GM12873 (cell line): Measurements from ENCODE around the gene STPG2.

ENCODE experiments used
- TF ChIP-seq, protein P1 (sequence below): IDR thresholded peaks from 2 replicates; pipeline ENCODE4 v1.5.1; 2012; ENCODE audit warnings: low read depth, mild to moderate bottlenecking, moderate library complexity, low read length, control low read depth; ENCODE audit not compliant: insufficient read depth; ENCODE audit errors: missing control alignments

STPG2 gene

DNA sequence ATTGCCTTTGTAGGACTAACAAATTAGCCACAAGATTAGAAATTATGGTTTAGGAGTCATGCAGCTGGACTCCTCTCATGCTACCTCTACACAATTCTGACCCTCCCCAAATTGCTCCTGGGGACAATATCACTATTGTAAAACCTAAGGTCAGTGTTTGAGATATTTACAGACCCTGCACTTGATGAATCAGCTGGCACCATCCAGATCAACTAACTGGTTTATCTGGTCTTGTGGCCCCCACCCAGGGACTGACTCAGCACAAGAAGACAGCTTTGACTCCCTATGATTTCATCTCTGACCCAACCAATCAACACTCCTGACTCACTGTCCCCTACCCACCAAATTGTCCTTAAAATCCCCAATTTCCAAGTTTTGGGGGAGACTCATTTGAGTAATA is 192.4 kb downstream of the STPG2 start:
- TF ChIP-seq, protein P1, sequence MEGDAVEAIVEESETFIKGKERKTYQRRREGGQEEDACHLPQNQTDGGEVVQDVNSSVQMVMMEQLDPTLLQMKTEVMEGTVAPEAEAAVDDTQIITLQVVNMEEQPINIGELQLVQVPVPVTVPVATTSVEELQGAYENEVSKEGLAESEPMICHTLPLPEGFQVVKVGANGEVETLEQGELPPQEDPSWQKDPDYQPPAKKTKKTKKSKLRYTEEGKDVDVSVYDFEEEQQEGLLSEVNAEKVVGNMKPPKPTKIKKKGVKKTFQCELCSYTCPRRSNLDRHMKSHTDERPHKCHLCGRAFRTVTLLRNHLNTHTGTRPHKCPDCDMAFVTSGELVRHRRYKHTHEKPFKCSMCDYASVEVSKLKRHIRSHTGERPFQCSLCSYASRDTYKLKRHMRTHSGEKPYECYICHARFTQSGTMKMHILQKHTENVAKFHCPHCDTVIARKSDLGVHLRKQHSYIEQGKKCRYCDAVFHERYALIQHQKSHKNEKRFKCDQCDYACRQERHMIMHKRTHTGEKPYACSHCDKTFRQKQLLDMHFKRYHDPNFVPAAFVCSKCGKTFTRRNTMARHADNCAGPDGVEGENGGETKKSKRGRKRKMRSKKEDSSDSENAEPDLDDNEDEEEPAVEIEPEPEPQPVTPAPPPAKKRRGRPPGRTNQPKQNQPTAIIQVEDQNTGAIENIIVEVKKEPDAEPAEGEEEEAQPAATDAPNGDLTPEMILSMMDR = no peak

DNA sequence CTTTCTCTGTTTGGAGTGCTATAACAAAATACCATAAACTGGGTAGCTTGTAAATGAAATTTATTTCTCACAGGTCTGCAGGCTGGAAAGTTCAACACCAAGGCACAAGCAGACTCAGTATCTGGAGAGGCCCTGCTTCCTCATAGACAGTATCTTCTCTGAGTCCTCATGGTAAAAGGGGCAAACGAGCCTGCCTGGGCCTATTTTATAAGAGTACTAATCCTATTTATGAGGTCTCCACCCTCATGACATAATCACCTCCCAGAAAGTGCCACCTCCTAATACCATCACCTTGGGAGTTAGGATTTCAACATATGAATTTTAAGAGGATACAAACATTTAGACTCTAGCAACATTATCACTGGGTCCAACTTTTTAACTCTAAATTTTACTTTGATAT is 200.3 kb downstream of the STPG2 start:
- TF ChIP-seq, protein P1 = no peak

DNA sequence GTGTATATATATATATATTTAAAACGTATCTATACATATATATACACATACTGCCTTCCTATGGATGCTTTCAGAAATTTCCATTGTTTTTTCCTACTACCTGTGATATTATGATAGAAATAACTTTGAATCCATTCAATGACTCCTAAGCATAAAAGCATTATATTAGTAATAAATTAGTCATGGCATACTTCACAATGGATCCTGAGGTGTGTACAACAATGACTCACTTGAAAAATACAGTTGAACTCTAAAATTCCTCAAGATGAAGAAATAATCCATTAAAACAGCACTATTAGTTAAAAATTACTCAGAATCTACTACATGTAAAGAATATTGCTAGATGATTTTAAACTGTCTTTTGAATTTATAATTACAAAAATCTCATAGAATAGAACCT is 201.1 kb downstream of the STPG2 start:
- TF ChIP-seq, protein P1 = no peak

DNA sequence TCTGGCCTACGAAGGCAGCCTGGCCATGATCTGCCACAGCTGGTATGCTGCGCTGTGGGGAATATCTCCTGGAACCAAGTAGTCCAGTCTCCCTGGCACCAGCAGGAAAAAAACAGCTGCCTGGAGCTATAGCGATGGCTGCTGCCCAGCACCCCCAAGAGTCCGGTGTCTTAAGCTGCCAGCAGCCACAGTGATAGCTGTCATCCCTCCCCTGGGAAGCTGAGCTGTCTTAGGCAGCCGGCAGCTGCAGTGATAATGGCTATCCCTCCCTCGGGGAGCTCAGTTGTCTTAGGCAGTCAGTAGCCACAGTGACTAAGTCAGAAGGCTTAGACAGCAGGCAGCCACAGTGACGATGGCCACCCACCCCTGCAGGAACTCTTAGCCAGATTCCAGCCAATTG is 205.1 kb downstream of the STPG2 start:
- TF ChIP-seq, protein P1 = no peak

DNA sequence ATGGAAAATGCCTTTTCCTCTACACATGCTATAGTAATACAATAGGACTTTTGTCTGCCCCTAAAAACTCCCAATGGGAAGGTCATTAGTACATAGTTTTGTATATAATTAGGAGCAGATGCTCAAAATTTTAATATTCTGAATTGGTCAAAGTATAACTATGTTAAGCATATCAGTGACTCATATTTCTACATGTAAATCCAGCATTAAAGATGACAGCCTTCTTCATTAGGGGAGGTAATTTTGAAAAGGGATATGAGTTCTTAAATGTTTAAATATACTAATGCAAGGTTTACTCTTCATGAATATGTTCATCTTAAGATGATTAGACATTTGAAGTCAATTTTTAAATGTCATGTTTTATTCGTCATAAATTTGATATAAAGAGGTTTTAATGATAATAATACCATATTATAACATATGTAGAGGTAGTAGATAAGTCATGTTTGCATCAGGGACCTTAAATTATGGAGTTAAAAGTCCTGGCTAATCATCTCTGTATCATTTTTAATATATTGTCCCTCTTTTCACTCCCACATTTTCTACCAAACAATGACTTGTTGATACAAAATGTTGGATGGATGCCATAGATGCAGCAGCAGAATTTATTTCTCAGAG is 218.8 kb downstream of the STPG2 start:
- TF ChIP-seq, protein P1 = no peak

DNA sequence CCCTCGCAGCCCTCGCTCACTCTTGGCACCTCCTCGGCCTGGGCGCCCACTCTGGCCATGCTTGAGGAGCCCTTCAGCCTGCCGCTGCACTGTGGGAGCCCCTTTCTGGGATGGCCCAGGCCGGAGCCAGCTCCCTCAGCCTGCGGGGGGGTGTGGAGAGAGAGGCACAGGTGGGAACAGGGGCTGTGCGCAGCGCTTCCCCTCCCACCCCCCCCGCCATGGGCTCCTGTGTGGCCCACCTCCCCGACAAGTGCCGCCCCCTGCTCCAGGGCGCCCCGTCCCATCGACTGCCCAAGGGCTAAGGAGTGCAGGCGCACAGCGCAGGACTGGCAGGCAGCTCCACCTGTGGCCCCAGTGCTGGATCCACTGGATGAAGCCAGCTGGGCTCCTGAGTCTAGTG is 220.2 kb downstream of the STPG2 start:
- TF ChIP-seq, protein P1 = no peak

DNA sequence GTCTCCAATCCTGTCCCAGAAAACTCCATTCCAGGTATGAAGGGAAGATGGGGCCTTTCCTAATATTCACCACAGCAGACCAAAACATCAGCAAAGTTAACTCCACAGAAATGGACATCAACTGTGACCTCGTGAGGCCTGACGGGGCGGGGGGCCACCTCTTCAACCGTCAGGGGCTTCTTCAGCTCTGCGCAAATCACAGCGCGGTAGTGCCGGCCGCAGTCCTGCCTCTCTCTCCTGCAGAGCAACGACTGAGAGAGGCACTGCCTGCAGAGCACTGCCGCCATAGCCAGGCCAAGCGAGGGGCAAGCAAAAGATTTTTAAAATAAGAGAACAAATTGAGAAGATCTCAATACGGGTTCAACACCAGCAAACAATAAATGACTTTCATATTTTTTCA is 226.2 kb downstream of the STPG2 start:
- TF ChIP-seq, protein P1 = no peak
